ENCODE data around the gene KAT7.
A peak's percentile ranks its signal among the peaks of the same experiment; 100 is the strongest.
"Not testable (repeated sequence)": the region's sequence is repeated elsewhere in the genome, so short reads cannot be mapped to it uniquely, and the experiment has no call there.

KAT7 gene

DNA sequence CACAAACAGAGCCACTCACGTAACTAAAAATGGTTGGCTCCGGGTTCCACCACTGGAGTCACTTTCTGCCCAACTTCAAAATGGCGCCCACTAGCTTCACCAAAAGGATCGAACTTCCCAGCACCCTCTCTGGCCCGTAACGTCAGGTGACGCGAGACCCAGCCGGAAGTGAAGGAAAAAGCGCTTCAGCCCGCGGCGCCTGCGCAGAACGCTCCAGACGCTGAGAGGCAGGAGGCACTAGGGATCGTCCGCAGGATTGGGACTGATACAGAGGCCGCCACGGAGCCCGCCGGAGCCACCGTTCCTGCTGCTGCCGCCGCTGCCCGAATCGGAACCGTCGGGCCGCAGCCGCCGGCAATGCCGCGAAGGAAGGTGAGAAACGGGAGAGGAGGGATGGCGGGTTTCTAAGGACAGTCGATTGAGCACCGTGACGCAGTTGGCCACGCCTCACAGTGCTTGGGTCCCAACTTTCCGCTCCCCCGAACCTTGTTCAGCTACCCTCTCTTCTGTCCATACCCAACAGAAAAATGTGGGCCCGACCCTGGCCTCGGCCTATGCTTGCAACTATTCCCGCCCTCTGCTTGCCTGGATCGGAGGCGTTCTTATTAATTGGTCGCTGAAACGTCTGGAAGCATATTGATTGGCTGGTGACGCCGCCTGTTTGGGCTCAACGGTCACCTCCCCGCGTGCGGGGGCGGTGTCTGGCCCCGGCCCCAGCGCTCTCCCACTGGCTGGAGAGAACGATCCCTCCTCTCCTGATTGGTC is at the start of gene KAT7:
TSS of gene KAT7 (plus strand) at position 204 of the 765 bp plus-strand sequence. CDS start at position 358, 154 bp downstream.
- peak; percentile 99 for DNase-seq (ENCODE audit: low spot score)

DNA sequence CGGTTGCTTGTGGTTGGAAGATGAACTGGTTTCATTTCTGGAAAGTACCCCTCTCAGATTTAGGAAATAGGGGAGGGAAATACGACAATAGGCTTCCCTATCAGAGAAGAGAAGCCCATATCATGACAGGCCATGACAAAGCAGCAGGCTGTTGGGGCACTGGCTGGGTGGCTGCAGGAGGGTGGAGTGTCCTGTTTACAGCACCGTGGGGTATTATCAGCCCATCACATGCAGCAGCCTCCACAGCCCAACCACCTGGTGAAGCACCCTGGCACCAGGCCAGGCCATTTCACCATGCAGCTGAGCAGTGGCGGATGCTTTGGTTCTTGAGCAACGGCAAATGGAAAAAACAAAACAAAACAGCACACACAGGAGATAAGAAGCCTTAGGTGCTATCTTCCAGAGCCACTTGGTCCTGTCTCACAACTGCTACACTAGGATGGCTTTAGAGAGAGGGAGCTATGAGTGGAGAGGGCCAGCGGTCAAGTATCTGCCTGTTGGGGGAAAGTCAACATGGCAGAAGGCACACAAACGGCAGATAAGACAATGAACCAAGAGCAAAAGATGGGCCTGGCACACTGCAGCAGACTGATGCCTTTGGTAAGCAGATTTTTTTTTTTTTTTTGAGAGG is 48.7 kb upstream of the KAT7 start:
- DNase-seq (ENCODE audit: low spot score) = peak; percentile 96

DNA sequence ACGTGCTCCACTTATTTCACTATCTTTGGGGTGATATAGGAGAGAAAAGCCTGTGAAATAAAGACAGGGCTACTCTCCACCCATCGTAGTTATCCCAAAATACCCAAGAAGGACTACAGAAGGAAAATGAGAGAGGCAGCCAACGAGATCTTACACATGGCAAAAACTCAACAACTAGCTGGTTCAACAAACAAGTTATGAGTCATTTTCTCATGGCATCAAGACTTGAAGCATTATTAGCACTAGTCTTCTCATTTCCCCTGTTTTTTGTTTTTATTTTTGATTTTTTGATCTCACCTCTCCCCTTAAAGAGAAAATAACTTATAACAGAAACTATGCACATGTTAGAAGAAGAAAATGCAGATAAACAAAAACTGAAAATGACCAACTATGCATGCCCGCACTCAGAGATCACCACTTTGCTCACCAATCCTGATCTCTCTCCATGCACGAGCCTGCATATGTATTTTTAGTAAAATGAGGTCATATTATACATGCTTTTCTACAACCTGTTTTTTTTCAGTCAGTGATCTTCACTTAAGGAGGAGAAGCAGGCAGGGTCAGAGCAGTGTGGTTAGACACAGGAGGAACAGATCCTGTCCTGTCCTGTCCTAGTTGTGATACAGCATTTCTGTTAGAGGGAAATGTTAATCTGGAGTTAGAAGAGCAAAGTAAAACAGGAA is 47.3 kb upstream of the KAT7 start:
- peak; percentile 39 for DNase-seq (ENCODE audit: low spot score)

DNA sequence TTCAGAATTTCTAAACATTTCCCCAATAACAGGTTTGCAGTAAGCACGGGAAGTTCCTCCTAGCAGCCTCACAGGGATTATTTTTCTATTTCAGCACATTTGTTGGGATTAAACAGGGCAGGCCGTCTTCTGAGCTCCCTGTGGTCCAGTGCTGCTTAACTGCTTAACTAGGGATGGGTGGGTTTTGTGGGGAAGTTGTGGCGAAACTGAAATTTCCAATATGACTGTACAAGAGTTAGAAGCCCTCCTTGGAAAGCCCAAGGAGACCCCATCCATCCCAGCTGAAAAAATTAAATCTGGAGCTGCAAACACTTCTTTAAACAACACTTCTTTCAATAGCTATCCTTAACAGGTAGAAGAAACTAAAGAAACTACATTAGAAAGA is 46.8 kb upstream of the KAT7 start:
- no peak for DNase-seq (ENCODE audit: low spot score)

DNA sequence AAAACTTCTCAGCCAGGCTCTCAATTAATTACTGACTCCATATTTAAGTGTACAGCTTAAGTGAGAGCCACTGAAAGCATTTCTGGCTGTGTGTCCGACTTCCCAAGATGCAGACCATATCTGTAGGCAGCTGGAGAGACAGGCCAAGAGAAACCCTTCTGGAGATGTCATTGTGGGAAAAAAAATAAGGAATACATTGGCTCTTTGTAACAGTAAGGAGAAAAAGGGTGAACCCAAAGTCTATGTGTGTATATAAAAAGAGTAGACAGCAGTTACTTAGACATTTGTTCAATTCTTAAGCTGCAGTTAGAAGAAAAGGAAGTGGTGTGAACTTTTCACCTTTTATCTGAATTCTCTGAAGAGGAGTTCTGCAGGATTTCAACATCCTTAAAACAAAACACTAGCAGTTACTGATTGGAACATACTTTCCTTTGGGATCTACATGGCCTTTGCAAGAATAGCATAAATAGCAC is 46.3 kb upstream of the KAT7 start:
- peak; percentile 44 for DNase-seq (ENCODE audit: low spot score)

DNA sequence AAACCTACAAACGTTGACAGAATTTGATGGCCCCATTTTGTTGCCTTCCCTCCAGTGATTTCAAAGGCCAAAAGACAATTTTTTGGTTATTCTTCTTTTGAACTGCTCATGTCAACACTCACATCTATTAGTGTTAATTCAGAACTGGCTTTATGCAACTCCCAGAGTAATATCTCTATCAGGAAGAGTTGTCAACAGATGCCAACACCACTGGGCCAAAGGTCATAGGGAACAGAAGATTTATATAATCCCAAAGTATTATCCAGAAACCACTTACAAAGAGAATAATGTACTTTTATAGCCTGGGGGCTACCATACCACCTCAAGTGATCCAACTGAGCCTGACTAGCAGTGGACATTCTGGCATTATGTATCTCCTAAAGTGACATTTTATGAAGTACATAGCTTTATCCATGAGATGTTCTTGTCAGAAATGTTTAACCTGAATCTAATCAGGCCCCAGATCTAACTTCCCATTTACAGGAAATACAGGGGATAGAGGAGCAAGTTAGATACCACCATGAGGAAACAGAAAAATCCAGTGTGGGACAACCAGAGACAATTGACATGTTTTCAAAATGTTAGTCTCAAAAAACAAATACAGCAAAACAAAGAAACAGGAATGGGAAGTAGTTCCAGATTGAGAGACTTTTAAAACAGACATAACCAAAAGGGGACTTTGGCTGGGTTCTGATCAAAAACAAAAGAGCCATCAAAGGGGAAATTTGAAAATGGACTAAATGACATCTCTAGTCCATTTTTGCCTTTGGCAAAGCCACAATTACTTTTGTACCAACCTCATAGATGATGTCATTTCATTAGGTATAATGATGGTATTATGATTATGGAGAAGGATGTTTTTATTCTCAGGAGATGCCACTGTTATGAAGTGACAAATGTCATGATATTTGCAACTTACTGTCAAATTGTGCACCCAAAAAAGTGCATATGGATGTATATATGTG is 43.0 kb upstream of the KAT7 start:
- no peak for DNase-seq (ENCODE audit: low spot score)

DNA sequence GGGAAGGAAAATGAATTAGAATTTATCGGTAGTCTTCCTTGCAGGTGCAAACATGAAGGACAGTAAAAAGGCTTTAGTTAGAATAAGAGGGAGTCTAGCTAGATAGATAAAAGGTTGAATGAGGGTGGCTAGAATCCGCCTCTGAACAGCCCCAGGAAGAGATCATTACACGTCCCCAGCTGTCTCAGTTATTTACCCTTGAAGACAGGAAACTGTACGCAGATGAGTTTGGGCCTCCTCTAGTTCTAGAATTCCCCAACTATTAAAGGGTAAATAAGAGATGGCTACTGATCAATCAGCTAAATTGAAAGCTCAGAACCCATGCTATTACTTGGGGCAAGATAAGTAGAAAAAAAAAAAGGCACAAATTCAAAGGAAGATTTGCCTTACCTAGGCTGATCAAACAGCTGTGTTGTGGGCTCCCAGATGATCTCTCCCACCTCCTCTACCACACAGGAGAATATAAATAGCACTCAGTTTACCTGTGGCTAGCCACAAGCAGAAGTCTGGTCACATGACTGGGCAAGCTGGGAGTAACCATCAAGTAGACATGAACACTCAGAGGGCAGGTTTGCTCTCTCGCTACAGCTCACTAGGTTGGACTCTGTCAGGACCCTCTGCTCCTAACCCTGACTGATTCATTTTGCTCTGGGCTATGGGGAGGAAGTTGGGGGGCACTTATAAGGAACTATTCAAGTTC is 41.5 kb upstream of the KAT7 start:
- DNase-seq (ENCODE audit: low spot score) = peak; percentile 45

DNA sequence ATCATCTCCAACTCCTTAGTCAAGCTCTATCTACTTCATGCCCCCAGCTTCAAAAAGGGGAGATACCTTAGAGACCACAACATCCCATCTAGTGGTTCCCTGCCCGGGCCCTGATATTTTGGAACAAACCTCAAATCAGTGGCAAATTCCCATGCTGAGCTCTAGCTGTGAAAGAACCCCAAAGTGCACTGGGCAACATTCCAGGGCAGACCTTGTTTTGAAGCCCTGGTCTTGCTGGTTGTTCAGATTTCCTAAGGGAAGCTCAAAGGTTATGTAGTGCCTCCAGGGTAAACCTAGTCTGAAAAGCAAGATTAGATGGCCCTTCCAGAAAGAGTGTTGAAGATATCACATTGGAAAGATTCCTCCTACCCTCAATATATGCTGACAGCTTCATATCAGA is 40.8 kb upstream of the KAT7 start:
- no peak for DNase-seq (ENCODE audit: low spot score)

DNA sequence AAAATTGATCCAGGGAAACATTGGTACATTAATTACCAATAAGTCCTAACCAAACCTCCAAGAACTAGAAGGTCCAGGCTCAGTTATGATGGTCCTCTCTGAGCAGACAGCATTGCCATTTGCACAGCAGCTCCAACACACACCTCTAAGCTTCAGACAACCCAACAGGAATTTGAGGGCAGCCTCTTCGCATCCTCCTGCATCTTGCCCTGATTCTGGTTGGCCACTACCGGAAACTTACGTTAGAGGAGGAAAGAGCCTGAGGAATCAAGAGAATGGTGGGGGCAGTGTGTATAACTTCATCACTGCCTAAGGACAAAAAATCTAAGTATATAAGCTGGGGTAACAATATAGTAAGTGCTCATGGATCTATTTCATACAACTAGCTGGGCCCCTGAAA is 40.3 kb upstream of the KAT7 start:
- peak; percentile 31 for DNase-seq (ENCODE audit: low spot score)

DNA sequence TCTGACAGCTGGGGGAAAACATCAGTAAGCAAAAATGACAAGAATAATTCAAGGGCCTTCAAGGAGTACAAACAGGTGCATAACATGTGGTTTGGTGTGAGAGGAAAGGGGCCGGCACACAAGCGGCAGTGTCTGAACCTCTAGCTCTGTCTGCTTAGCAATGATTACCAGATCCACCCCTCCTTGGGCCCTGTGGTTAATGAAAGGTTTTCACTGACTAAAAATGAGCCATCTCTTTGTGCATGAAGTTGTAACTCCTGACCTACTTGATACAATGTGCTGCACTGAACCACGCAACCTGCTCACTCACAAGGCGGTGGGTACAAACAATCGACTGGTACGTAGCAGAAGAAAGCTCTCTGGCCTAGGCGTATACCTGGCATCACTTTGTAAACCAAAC is 39.7 kb upstream of the KAT7 start:
- DNase-seq (ENCODE audit: low spot score) = peak; percentile 81

DNA sequence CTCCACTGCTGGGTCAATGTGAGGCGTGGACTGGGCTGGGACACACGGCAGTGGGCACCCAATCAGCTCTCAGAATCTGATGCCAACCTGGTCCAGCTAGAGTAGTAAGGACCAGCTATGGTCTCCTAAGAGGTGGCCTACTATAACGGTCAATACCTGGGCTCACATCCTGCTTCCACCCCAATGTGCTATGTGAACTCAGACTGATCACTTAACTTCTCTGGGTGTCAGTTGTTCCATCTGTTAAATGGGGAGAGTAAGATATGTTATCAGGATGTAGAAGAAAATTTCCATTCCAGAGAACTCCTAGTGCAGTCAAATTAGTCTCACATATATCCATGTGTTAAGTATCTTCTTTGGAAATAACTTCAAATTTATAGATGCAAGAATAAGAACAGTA is 38.8 kb upstream of the KAT7 start:
- DNase-seq (ENCODE audit: low spot score) = no peak

DNA sequence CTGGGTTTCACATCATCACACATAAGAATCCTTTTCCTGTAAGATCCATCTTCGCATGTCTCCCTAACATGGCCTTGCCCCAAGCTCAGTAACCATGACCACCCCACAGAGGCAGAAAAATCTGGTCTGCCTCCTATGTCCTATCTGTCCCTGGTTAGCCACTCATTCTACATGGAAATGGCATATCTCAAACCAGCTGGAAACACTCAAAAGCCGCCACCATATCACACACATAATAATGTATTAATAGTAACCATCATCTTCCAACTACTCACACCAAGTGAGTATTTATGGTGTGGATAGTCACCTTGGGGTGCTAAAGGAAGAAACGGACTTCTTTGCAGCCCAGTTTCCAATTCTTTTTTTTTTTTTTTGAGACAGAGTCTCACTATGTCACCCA is 36.0 kb upstream of the KAT7 start:
- no peak for DNase-seq (ENCODE audit: low spot score)

DNA sequence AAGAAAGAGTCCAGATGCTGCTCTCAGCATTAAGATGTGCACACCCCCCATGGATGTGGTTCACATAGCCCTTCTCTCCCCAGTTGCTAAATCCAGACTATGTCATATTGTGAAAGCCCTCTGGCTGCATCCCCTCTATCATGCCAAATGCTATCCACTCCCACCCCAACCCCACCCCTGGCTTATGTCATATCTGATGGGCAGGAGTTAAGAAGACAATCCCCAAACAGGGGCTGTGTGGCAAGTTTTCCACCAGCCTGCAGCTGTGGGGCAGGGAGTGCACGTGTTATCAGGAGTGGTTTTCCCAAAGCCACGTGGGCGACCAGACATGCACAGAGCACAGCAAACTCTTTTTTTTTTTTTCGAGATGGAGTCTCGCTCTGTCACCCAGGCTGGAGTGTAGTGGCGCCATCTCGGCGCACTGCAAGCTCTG is 34.5 kb upstream of the KAT7 start:
- DNase-seq (ENCODE audit: low spot score) = no peak

DNA sequence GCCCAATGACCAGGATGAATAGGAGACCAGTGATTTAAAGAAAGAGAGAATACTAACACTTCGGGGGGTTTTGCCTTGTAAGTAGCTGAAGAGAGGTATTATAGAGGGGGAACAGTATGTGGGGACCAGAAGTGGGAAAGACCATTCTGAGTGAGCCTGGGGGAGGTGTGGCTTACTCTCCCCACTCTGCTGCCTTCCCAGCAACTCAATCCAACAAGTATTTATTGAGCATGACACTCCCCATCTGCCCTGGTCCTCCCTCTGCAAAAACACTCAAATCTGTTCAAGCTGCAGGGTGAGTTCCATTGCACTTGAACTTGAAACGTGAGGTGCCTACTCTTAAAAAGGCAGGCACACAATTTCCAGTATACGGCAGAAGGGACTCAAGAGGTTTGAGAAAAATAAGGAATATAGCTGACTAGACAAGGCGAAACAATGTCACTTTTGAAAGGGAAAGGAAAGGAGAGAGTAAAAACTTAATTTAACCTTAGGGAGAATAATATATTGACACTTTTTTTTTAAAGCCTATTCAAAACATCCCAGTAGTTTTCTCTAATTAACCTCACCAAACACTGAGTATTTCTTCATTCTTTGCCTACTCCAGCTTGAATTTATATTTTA is 32.7 kb upstream of the KAT7 start:
- no peak for DNase-seq (ENCODE audit: low spot score)

DNA sequence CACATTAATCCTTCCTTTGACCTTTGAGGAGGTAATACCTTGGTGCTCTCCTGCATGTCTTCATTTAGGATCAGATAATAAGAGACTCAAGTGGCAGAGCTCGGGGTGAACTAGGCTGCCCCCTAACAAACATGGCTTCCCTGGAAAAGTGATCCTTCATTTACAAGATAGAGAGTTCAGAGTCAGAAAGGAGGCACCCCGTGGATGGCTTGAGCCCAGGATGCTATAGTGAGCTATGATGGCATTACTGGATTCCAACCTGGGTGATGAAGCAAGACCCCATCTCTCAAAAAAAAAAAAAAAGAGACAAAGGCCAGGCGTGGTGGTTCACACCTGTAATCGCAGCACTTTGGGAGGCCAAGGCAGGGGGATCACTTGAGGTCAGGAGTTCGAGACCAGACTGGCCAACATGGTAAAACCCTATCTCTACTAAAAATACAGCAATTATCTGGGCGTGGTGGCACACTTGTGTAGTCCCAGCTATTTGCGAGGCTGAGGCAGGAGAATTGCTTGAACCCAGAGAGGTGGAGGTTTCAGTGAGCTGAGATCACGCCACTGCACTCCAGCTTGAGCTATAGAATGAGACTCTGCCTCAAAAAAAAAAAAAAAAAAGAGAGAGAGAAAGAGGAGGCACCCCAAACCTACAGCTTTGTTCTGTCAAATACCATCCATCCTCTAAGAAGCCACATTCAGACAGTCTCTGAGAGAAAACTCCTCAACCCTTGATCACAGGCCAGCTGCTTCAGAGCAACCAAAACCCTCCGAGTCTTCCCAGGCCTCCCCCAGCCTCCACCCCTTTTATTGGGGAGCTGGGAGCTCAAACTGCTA is 31.9 kb upstream of the KAT7 start:
- DNase-seq (ENCODE audit: low spot score) = no peak

DNA sequence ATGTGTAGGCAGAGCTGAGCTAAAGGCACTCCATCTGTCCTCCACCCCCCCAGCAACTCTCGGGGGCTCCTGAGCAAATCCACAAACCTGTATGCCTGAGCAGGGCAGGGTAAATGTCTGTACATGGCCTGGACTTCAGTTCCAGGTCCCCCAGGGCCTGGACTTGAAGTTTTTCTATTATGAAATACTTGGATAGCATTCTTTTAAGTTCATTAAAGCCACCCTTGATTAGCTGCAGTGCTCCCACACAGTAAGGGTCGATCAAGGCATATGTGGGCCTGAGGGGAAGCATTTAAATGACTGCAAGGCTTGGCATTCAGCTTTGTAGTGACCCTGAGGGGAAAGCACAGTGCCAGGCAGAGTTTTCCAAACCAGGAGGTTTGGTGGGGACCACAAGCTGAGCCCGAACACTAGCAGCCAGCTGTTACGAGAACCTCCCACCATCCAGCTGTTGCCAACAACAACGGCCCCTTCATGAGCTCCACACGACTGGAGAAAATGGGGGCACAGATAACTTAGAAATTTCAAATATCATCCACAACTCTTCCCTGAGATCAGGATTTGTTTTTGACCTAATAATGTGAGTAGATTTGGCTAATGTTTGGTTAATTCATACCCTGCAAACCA is 31.2 kb upstream of the KAT7 start:
- no peak for DNase-seq (ENCODE audit: low spot score)

DNA sequence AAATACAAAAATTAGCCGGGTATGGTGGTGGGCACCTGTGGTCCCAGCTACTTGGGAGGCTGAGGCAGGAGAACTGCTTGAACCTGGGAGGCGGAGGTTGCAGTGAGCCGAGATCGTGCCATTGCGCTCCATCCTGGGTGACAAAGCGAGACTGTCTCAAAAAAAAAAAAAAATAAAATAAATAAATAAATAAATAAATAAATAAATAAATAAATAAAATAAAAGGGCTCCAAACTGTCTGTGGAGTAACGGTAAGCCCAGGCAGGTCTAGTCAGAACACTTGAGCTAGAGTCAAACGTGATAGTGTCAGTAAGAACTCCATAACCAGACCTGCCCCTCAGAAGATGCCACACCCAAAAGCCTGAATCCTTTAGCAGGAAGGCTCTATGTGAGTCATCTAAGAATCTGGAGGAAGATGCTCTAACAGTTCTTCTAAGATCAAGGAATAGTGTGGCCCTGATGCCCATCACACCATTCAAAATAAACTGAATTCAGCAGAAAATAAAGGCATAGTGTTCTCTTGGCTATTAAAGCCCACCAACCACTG is 29.9 kb upstream of the KAT7 start:
- not testable (repeated sequence) for DNase-seq (ENCODE audit: low spot score)

DNA sequence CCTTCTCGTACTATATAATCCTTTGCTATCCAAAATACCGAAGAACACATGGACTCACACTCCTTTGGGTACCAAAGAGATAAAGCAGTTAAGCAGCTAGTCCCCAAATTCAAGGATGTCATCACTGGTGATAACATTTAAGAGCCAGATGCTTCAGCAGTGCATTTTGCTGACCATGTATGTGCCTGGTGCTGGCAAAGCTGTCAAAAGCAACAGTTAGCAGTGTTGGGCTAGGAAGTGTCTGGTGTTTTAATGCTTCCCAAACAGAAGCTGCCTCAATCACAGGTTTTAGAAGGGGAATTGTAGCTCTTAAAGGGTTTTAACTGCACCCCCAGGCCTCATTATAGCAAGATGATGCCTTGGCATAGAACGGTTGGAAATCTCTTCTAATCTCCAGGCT is 29.3 kb upstream of the KAT7 start:
- DNase-seq (ENCODE audit: low spot score) = no peak

DNA sequence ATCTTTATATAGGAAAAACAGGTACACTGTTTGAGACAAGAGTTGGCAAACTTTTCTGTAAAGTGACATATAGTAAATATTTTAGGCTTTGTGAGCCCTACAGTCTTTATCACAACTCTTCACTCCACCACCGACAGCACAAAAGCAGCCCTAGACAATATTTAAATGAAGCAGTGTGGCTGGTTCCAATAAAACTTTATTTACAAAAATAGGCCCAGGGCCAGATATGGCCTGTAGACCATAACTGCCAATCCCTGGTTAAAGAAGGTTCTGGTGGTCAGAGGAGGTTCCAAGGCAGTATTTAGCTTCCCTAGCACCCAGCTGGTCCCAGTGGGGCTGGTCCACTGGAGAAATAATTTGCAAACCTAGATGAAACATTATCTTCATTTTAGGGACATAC is 28.2 kb upstream of the KAT7 start:
- no peak for DNase-seq (ENCODE audit: low spot score)
